HUDEP-2 (cell line): Measurements from ENCODE around the gene ANKRD53.
A peak's percentile ranks its signal among the peaks of the same experiment; 100 is the strongest.
"Not testable (repeated sequence)": the region's sequence is repeated elsewhere in the genome, so short reads cannot be mapped to it uniquely, and the experiment has no call there.

Experiments
- DNase-seq, 76 experiments: peaks; one replicate each; lab custom pipeline; 2025; ENCODE audit not compliant: unreplicated experiment in 76 of 76; lab: John Stamatoyannopoulos, UW

The ANKRD53 gene

DNA sequence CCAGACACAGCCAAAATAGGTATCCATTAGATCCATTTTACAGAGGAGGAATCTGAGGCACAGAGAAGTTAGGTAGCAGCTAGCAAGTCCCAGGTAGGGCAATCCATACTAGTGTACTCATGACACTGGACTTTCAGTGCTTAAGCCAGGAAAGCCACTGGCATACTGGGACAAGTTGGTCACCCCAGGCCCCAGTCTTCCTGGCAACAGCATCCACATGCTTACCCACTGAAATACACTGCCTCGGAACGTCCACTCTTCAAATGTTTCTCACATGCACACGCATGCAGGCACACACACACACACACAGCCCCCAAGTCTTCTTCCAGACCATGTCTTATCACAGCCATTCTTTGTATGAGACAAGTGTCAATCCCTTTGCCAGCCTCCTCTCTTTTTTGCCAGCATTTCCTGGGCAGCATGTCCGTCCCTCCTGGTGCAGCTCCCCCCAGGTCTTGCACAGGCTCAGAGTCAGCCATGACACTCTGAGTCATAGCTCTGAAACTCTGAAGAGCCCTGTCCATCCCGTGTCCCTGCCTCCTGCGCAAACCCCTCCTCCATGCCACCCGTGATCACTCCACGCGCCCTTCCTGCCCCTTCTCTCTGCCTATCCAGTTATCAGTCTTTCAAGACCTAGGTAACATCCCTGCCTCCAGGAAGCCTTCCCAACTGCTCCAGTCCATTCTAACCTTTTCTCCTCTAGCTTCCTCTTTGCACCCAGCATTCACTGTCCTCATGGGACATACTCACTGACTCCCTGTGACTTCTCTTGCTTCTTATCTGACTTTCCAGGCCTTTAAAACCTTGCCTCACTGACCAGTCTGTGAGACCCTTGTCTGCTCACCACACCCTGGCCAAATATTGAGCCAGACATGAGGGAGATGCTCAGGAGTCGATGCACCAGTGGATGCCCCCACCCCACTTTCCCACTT, 27.1 kb downstream of the ANKRD53 start:
- peak in 1 of 76 experiments; percentile 5 for DNase-seq

- no peak for DNase-seq
Observed at GRCh38 chr2:71006323-71006722, 27.9 kb downstream of the ANKRD53 start.

DNA sequence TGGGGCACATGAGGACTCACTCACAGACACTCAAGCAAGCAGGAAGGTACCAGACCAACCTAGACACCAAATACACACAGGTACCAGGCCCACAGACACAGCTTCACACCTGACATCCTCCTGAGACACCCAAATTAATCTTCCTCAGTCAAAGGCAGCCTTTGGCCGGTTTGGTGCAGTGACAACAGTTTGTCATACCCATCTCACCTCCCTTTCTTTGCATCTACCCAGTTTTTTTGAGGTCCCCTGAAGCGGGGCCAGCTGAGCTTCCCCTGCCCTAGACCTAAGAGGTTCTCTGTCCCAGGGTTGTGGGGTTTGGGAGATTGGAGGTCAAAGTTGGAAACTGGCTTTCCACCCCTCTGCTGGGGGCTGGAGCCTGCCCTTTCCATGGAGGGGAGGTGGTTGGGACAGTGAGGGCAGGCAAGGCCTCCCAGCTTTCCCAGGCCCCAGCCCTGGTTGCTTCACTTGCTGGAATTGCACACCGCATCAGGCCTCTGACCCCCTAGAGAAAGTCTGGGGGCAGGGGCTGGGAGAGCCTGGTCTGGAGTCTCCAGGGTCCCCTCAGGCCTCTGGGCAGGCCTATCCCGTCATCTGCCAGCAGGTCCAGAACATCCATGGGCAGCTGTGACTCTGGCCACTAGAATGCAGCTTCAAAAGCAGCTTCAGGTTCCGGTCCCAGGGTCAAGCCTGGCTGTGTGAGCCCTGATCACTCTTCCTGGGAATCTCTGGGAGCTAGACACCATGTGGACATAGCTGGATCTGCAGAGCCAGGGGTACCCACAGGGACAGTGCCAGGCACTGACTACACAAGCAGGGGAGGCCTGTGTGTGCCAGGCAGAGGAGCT, 28.7 kb downstream of the ANKRD53 start:
- no peak for DNase-seq

GRCh38 chr2:71008342-71008741, 29.9 kb downstream of the ANKRD53 start:
- DNase-seq: no peak

DNA sequence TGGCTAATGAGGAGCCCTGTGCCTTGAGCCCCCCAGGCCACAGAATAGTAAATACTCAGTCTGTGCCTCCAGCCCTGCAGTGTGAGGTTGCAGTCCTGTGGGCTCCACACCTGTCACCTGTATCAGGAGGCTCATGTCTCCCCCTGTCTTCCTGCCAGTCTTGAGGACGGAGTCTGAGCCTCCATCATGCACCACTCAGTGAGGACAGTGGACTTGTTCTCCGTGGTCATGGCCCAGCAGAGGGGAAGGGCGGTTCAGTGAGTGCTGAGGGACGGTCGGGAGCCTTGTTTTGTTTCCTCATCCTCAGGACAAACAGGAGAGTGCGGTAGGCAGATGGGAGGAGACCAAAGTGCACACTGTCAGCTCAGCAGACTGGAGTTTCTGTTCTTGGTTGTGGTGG, 33.4 kb downstream of the ANKRD53 start:
- DNase-seq: not testable (repeated sequence)

GRCh38 chr2:71018625-71019024, 40.2 kb downstream of the ANKRD53 start:
- no peak for DNase-seq

DNA sequence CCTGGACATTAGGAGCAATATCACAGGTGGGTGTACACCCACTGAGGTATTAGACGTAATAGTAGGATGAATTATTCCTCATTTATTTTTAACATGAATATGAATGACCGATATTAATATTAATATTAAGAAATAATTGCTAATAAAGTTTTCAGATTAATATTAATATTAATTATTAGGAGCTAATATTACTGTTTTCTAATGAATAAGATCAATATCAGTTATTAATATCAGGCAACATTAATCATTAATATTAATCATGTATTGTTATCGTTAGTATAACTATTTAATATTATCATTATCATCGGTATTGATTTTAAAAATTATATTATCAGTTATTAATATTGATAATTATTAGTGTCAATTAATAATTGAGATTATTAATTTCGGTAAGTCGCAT, 41.6 kb downstream of the ANKRD53 start:
- not testable (repeated sequence) for DNase-seq

GRCh38 chr2:71021394-71021793, 43.0 kb downstream of the ANKRD53 start:
- DNase-seq: not testable (repeated sequence)

GRCh38 chr2:71023553-71024243, 45.3 kb downstream of the ANKRD53 start:
- DNase-seq: not testable (repeated sequence)
